Karpas-422 (cell line): ENCODE measurements around the gene AFAP1. TPM values are rescaled to one million over a fixed set of nuclear protein-coding genes. Genes with fewer than 3 reads are reported as not detected.

ENCODE experiments used
- DNase-seq: peaks from one replicate; pipeline ENCODE4 v3.0.0-alpha.2; 2015
- H2AFZ ChIP-seq: fragments of 200-600 bp; sonication (generic); 2 replicates; pipeline ENCODE4 v1.6.1; 2014; ENCODE audit warnings: antibody characterized with exemption, low read length, mixed read lengths
- H3K27ac ChIP-seq: fragments of 200-600 bp; sonication (generic); 2 replicates; pipeline ENCODE4 v1.5.1; 2014; ENCODE audit warnings: mild to moderate bottlenecking, low read length, moderate library complexity
- H3K27me3 ChIP-seq: fragments of 200-600 bp; sonication (generic); 2 replicates; pipeline ENCODE4 v1.6.1; 2014; ENCODE audit warnings: low read length, mixed read lengths
- H3K36me3 ChIP-seq: fragments of 200-600 bp; sonication (generic); 2 replicates; pipeline ENCODE4 v1.6.1; 2014; ENCODE audit warnings: low read length, mixed read lengths; ENCODE audit not compliant: insufficient read depth
- H3K4me1 ChIP-seq: fragments of 200-600 bp; sonication (generic); 2 replicates; pipeline ENCODE4 v1.6.1; 2014; ENCODE audit warnings: mild to moderate bottlenecking, low read length, mixed read lengths
- H3K4me2 ChIP-seq: fragments of 200-600 bp; sonication (generic); 2 replicates; pipeline ENCODE4 v1.6.1; 2014; ENCODE audit warnings: low read length, low read depth, mild to moderate bottlenecking; ENCODE audit not compliant: poor library complexity, severe bottlenecking
- H3K4me3 ChIP-seq: fragments of 200-600 bp; sonication (generic); 2 replicates; pipeline ENCODE4 v1.5.1; 2014; ENCODE audit warnings: mild to moderate bottlenecking, antibody characterized with exemption, low read length, mixed read lengths
- H3K79me2 ChIP-seq: fragments of 200-600 bp; sonication (generic); 2 replicates; pipeline ENCODE4 v1.6.1; 2014; ENCODE audit warnings: mild to moderate bottlenecking, low read length, mixed read lengths
- H3K9ac ChIP-seq: fragments of 200-600 bp; sonication (generic); 2 replicates; pipeline ENCODE4 v1.6.0; 2014; ENCODE audit warnings: low read length
- H3K9me2 ChIP-seq: fragments of 200-600 bp; sonication (generic), shearing (Covaris generic); replicated peaks from 2 replicates; pipeline ENCODE4 v1.6.0; 2014; ENCODE audit warnings: mild to moderate bottlenecking, low read length, moderate library complexity; ENCODE audit not compliant: insufficient read depth
- H3K9me3 ChIP-seq: fragments of 300-700, 200-600 bp; sonication (generic); 2 replicates; pipeline ENCODE4 v1.6.1; 2014; ENCODE audit warnings: low read length, mixed read lengths
- H4K20me1 ChIP-seq: fragments of 200-600 bp; sonication (generic); 2 replicates; pipeline ENCODE4 v1.6.1; 2014; ENCODE audit warnings: mild to moderate bottlenecking, antibody characterized with exemption, low read length, low read depth; ENCODE audit not compliant: insufficient read depth
- total RNA-seq: library from RNA; depleted of rRNA; stranded (reverse); fragments of >200 nt; shearing (Covaris generic); gene quantifications from 2 replicates; pipeline ENCODE4 v1.2.3, GENCODE V29; 2014; ENCODE audit warnings: low replicate concordance

Gene AFAP1
- total RNA-seq, 1 experiment from 2014 or later = not detected

DNA sequence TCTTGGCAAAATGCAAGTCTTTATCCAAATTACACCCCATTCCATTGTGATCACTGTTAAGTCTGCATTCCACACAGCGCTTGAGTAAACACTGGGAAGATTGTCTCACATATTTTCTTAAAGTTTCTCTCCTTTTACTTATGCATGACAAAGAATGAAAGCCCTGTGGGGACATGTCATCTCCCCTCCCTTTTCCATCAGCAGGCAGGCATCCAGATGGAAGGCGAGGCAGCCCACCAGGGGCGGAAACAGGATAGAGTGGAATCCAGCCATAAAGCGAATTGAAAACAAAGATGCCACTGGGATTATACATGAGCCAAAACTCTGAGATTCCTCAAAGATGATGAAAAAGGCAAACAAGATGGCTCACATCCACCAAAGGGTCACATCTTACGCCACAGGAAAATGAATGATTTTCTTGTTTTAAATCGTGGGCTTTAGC, 78.2 kb downstream of the AFAP1 start:
- DNase-seq = no peak
- H2AFZ ChIP-seq = no peak overlapping the region
- H3K27me3 ChIP-seq = no peaks in the 10 kb centered on the region
- no peak overlapping the region for H3K27ac ChIP-seq
- H3K4me1 ChIP-seq = no peaks in the 10 kb centered on the region
- H3K9me3 ChIP-seq = no peaks in the 10 kb centered on the region
- H3K4me3 ChIP-seq = no peak overlapping the region
- no peaks in the 10 kb centered on the region for H3K9me2 ChIP-seq
- no peaks in the 10 kb centered on the region for H3K79me2 ChIP-seq
- no peaks in the 10 kb centered on the region for H4K20me1 ChIP-seq
- no peak overlapping the region for H3K9ac ChIP-seq
- H3K4me2 ChIP-seq = no peak overlapping the region
- no peaks in the 10 kb centered on the region for H3K36me3 ChIP-seq

DNA sequence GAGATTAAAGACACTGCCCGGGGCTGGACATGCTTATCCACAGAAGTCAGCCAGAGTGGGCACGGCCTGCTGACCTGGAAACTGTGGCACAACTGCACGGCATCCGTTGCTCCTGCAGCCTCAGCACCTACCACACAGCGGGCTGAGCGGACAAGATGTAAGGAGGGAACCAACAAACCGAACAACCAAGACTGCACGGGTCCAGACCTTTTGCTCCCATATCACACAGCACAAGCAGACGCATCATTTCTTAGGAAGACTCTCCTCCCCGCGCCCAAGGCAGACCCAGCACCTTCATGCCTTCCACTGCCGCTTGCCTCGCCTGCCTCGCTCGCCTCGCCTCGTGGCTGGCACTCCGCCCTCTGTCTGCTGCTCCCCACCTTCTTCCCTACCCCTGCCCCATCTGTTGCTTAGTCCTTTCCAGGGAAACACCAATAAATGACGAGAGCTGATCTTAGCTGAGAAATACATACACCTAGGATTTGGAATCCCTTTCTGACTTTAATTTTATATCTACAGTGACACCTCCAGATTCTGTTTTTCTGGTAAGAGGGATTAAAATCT, 79.0 kb downstream of the AFAP1 start:
- Histone ChIP-seq H3K9ac (no peak overlapping the region), H2AFZ (no peak overlapping the region), H3K4me2 (no peak overlapping the region), H3K9me3 (no peaks in the 10 kb centered on the region), H3K4me3 (no peak overlapping the region), H3K4me1 (no peaks in the 10 kb centered on the region), H3K27me3 (no peaks in the 10 kb centered on the region), H3K79me2 (no peaks in the 10 kb centered on the region), H3K36me3 (no peaks in the 10 kb centered on the region), H3K9me2 (no peaks in the 10 kb centered on the region), H4K20me1 (no peaks in the 10 kb centered on the region), H3K27ac (no peak overlapping the region)
- DNase-seq = no peak

- H3K79me2 ChIP-seq = no peaks in the 10 kb centered on the region
- no peaks in the 10 kb centered on the region for H3K4me1 ChIP-seq
- H3K36me3 ChIP-seq = no peaks in the 10 kb centered on the region
- H2AFZ ChIP-seq = no peak overlapping the region
- no peak overlapping the region for H3K9ac ChIP-seq
- no peaks in the 10 kb centered on the region for H3K9me3 ChIP-seq
- no peaks in the 10 kb centered on the region for H4K20me1 ChIP-seq
- H3K9me2 ChIP-seq = no peaks in the 10 kb centered on the region
- no peaks in the 10 kb centered on the region for H3K27me3 ChIP-seq
- no peak overlapping the region for H3K4me2 ChIP-seq
- H3K4me3 ChIP-seq = no peak overlapping the region
- no peak for DNase-seq
- H3K27ac ChIP-seq = no peak overlapping the region
Observed at GRCh38 chr4:7859326-7859725, 80.3 kb downstream of the AFAP1 start.

DNA sequence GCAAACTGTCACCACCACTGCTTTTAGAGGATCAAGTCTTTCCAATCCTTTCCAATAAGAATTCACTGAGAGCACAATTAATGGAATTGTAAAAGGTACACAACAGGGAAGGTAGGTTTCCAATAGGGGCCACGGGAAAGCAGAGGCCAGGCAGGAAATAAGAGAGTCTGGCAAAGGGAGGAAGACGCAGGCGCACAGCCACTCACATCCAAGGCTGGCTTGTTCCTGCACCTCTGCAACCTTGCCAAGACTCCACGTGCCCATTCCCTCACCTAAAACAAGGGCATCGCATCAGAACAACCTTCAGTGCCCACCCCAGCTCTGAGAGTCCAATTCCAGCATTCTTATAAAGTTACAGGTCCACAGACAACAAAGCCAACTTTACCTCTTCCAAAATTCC, 81.2 kb downstream of the AFAP1 start:
- no peaks in the 10 kb centered on the region for H3K27me3 ChIP-seq
- H2AFZ ChIP-seq = no peak overlapping the region
- no peaks in the 10 kb centered on the region for H3K9me3 ChIP-seq
- no peaks in the 10 kb centered on the region for H3K36me3 ChIP-seq
- H3K4me2 ChIP-seq = no peak overlapping the region
- H3K9me2 ChIP-seq = no peaks in the 10 kb centered on the region
- H3K9ac ChIP-seq = no peak overlapping the region
- no peak overlapping the region for H3K4me3 ChIP-seq
- no peak overlapping the region for H3K27ac ChIP-seq
- H3K79me2 ChIP-seq = no peaks in the 10 kb centered on the region
- H3K4me1 ChIP-seq = no peaks in the 10 kb centered on the region
- H4K20me1 ChIP-seq = no peaks in the 10 kb centered on the region
- no peak for DNase-seq

DNA sequence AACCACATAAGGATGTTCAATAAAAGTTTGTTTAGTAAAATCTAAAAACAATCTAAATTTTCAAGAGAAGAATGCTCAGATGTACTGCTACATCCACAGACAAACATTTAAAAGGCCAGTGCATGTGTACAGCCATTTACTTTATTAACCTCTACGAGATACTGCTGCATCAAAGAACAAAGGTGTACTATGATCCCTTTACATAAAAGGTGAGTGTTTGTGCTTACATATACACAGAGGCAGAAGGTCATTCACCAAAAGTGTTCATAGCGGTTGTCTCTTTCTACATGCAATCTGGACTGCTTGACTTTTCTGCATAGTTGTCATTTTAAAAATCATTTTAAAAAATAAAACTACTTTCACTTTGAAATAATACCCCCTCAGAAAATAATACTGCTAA, 81.7 kb downstream of the AFAP1 start:
- DNase-seq = no peak
- no peak overlapping the region for H3K27ac ChIP-seq
- H3K9me3 ChIP-seq = no peaks in the 10 kb centered on the region
- no peak overlapping the region for H3K4me2 ChIP-seq
- H3K27me3 ChIP-seq = no peaks in the 10 kb centered on the region
- H2AFZ ChIP-seq = no peak overlapping the region
- no peaks in the 10 kb centered on the region for H3K9me2 ChIP-seq
- no peaks in the 10 kb centered on the region for H3K4me1 ChIP-seq
- H3K9ac ChIP-seq = no peak overlapping the region
- no peak overlapping the region for H3K4me3 ChIP-seq
- no peaks in the 10 kb centered on the region for H3K36me3 ChIP-seq
- H3K79me2 ChIP-seq = no peaks in the 10 kb centered on the region
- no peaks in the 10 kb centered on the region for H4K20me1 ChIP-seq

DNA sequence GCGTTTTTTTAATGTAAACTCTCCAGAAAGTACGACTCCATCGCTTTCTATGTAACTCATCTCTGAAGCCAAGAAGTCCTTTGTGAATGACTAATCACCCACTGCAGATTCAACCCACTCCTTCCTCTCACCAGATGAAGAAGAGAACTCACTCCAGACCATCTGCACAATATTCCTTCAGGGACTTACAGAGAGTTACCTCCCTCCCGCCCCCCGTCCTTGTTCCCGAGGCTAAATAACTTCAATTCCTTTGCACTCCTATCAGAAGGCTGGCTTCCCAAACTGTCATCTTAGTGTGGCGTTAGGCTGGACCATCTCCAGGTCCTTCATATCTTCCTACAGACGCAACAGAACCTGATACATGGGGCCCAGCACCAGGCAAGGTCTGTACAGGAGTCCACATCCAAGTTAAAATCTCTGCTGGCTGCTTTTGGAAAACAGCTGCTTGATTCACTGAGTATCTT, 82.4 kb downstream of the AFAP1 start:
- H3K27ac ChIP-seq = no peak overlapping the region
- H3K27me3 ChIP-seq = no peaks in the 10 kb centered on the region
- H3K4me3 ChIP-seq = no peak overlapping the region
- H3K4me1 ChIP-seq = no peaks in the 10 kb centered on the region
- no peak overlapping the region for H2AFZ ChIP-seq
- H4K20me1 ChIP-seq = no peaks in the 10 kb centered on the region
- no peak overlapping the region for H3K4me2 ChIP-seq
- H3K36me3 ChIP-seq = no peaks in the 10 kb centered on the region
- H3K9ac ChIP-seq = no peak overlapping the region
- H3K9me2 ChIP-seq = no peaks in the 10 kb centered on the region
- H3K9me3 ChIP-seq = no peaks in the 10 kb centered on the region
- no peaks in the 10 kb centered on the region for H3K79me2 ChIP-seq
- no peak for DNase-seq

GRCh38 chr4:7855731-7856130, 83.9 kb downstream of the AFAP1 start:
- Histone ChIP-seq H3K9ac (no peak overlapping the region), H3K4me3 (no peak overlapping the region), H3K36me3 (no peaks in the 10 kb centered on the region), H3K27me3 (no peaks in the 10 kb centered on the region), H3K27ac (no peak overlapping the region), H3K4me1 (no peaks in the 10 kb centered on the region), H3K9me2 (no peaks in the 10 kb centered on the region), H3K79me2 (no peaks in the 10 kb centered on the region), H2AFZ (no peak overlapping the region), H3K9me3 (no peaks in the 10 kb centered on the region), H3K4me2 (no peak overlapping the region), H4K20me1 (no peaks in the 10 kb centered on the region)
- no peak for DNase-seq

GRCh38 chr4:7854697-7855370, 84.8 kb downstream of the AFAP1 start:
- H2AFZ ChIP-seq = no peak overlapping the region
- H3K27ac ChIP-seq = no peak overlapping the region
- no peaks in the 10 kb centered on the region for H3K9me2 ChIP-seq
- no peaks in the 10 kb centered on the region for H3K4me1 ChIP-seq
- DNase-seq = no peak
- no peaks in the 10 kb centered on the region for H3K36me3 ChIP-seq
- no peak overlapping the region for H3K4me3 ChIP-seq
- H3K79me2 ChIP-seq = no peaks in the 10 kb centered on the region
- H4K20me1 ChIP-seq = no peaks in the 10 kb centered on the region
- H3K27me3 ChIP-seq = no peaks in the 10 kb centered on the region
- H3K9me3 ChIP-seq = no peaks in the 10 kb centered on the region
- no peak overlapping the region for H3K9ac ChIP-seq
- no peak overlapping the region for H3K4me2 ChIP-seq
